Calu3 (cell line): Measurements from ENCODE around the gene METTL1. TPM values are rescaled to one million over a fixed set of nuclear protein-coding genes. Genes with fewer than 3 reads are reported as not detected.

ENCODE experiments used
- BruUV-seq: library from RNA; stranded (reverse); fragments of 400-500 nt; replicated peaks from 2 replicates; lab custom pipeline; 2021; lab: Mats Ljungman, UMichigan
- CTCF ChIA-PET: fragments of 300-600 bp; sonication (Branson Sonifier 250); formaldehyde crosslinking; loops from one replicate; lab custom pipeline; 2022; ENCODE audit warnings: antibody characterized with exemption; lab: Charles Lee
- DNase-seq: peaks from one replicate; pipeline ENCODE4 v3.0.0; 2022
- H3K27ac Mint-ChIP-seq: one replicate; pipeline ENCODE4 v1.8.0; 2022; ENCODE audit warnings: mixed read lengths; ENCODE audit not compliant: unreplicated experiment
- H3K27me3 Mint-ChIP-seq: one replicate; pipeline ENCODE4 v1.8.0; 2022; ENCODE audit warnings: mixed read lengths; ENCODE audit not compliant: unreplicated experiment
- H3K36me3 Mint-ChIP-seq: one replicate; pipeline ENCODE4 v1.8.0; 2022; ENCODE audit warnings: mild to moderate bottlenecking, moderate library complexity, mixed read lengths; ENCODE audit not compliant: insufficient read depth, unreplicated experiment
- H3K4me1 Mint-ChIP-seq: one replicate; pipeline ENCODE4 v1.8.0; 2022; ENCODE audit warnings: mild to moderate bottlenecking, low read depth, mixed read lengths; ENCODE audit not compliant: unreplicated experiment
- H3K4me3 Mint-ChIP-seq: one replicate; pipeline ENCODE4 v1.8.0; 2022; ENCODE audit warnings: mild to moderate bottlenecking, low read depth, moderate library complexity, mixed read lengths; ENCODE audit not compliant: unreplicated experiment
- H3K9me3 Mint-ChIP-seq: one replicate; pipeline ENCODE4 v1.8.0; 2022; ENCODE audit warnings: low read depth, mixed read lengths; ENCODE audit not compliant: unreplicated experiment
- intact Hi-C: fragments of 100-400 bp; cut with micrococcal nuclease; formaldehyde crosslinking; loops from one replicate; pipeline ENCODE4 v1.10.0; 2022; ENCODE audit not compliant: unreplicated experiment
- total RNA-seq: library from RNA; stranded (reverse); gene quantifications from 2 replicates; pipeline ENCODE4 v1.2.3, GENCODE V29; 2022
- TF ChIP-seq, protein P1 (sequence below): fragments of 200-600 bp; IDR thresholded peaks from one replicate; pipeline ENCODE4 v1.8.0; 2022; ENCODE audit warnings: antibody characterized with exemption; ENCODE audit not compliant: unreplicated experiment

Gene METTL1
- total RNA-seq, 1 experiment from 2014 or later, result 50.5 TPM

DNA sequence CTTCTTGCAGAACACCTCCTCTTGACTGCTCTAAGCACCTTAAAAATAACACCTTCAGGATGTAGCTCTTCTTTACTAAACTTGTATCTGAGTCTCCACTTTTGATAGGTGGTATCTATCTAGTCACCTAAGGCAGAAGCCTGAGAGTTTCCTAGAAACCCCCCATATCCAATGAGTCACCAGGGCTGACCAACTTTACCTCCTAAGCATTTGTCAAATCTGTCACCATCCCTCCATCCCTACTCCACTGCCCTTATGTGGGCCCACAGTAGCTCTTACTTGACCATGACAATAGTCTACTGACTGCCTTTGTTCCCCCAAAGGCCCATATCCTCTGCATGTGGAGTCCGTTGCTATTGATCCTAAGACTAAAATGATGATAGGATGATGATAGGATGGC is 30.7 kb upstream of the METTL1 start:
- H3K27ac Mint-ChIP-seq, result no peak overlapping the region
- BruUV-seq, result no TSS peak
- no peak overlapping the region for H3K4me3 Mint-ChIP-seq
- DNase-seq, result no peak
- no peaks in the 10 kb centered on the region for H3K9me3 Mint-ChIP-seq
- intact Hi-C loops, result loop anchor here (1.0 kb wide), 1 partner anchor 103 kb away; no protein-coding TSS in a partner anchor
- H3K4me1 Mint-ChIP-seq, result no peaks in the 10 kb centered on the region
- peaks cover 10% of the 10 kb centered on the region for H3K36me3 Mint-ChIP-seq
- TF ChIP-seq, protein P1, sequence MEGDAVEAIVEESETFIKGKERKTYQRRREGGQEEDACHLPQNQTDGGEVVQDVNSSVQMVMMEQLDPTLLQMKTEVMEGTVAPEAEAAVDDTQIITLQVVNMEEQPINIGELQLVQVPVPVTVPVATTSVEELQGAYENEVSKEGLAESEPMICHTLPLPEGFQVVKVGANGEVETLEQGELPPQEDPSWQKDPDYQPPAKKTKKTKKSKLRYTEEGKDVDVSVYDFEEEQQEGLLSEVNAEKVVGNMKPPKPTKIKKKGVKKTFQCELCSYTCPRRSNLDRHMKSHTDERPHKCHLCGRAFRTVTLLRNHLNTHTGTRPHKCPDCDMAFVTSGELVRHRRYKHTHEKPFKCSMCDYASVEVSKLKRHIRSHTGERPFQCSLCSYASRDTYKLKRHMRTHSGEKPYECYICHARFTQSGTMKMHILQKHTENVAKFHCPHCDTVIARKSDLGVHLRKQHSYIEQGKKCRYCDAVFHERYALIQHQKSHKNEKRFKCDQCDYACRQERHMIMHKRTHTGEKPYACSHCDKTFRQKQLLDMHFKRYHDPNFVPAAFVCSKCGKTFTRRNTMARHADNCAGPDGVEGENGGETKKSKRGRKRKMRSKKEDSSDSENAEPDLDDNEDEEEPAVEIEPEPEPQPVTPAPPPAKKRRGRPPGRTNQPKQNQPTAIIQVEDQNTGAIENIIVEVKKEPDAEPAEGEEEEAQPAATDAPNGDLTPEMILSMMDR, result no peak
- CTCF ChIA-PET, result interaction anchor here (0.5 to 0.8 kb wide), 4 partner anchors 15 to 213 kb away, joined by 3 to 6 read pairs (median 4); no protein-coding TSS in a partner anchor
- no peaks in the 10 kb centered on the region for H3K27me3 Mint-ChIP-seq

DNA sequence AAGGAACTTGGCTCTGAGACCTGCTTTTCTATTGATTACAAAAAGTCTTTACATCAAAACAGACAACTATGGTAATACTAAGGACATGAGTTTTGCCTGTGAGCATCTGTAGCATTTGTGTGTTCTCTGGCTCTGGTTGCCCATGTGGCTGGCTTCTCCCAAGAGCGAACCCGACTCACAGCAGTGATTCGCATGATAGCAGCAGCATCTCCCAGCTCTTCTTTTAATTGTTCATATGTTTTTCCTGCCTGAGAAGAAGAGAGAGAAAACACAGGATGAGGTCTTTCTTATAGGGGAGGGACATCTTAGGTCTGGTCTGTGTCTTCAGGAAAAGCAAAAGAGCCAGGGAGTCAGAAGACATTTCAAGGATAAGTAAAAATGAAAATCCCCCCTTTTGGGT is 29.1 kb upstream of the METTL1 start:
- BruUV-seq, result no TSS peak
- H3K4me3 Mint-ChIP-seq, result no peak overlapping the region
- H3K36me3 Mint-ChIP-seq, result peaks cover 12% of the 10 kb centered on the region
- H3K4me1 Mint-ChIP-seq, result no peaks in the 10 kb centered on the region
- intact Hi-C loops, result no loop called here
- no peak overlapping the region for H3K27ac Mint-ChIP-seq
- H3K27me3 Mint-ChIP-seq, result no peaks in the 10 kb centered on the region
- CTCF ChIA-PET, result no interaction called here
- H3K9me3 Mint-ChIP-seq, result no peaks in the 10 kb centered on the region
- TF ChIP-seq, protein P1, result no peak
- no peak for DNase-seq

DNA sequence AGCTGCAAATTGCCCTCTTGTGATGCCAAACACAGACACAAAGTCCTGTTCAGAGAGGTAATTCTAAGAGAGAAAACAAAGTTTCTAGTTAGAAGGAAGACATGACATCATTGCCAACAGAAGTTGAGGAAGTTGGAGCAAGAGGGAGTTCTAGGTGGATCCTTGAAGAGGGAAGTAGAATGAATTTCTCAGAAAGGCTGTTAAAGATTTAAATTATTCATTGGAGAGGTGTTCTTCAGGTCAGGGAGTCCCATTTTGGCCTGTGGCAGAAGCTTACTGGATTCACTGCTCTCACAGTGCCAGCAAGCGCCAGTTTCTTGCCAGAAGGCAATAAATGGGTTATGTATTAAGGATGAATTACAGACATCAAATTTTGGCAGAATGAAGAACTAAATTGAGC is 26.0 kb upstream of the METTL1 start:
- TF ChIP-seq, protein P1, result no peak
- Mint-ChIP-seq H3K9me3 (no peaks in the 10 kb centered on the region), H3K27me3 (no peaks in the 10 kb centered on the region), H3K27ac (no peak overlapping the region), H3K4me3 (no peak overlapping the region), H3K4me1 (no peaks in the 10 kb centered on the region), H3K36me3 (peaks cover 25% of the 10 kb centered on the region)
- no peak for DNase-seq
- CTCF ChIA-PET, result no interaction called here
- intact Hi-C loops, result no loop called here
- BruUV-seq, result no TSS peak

DNA sequence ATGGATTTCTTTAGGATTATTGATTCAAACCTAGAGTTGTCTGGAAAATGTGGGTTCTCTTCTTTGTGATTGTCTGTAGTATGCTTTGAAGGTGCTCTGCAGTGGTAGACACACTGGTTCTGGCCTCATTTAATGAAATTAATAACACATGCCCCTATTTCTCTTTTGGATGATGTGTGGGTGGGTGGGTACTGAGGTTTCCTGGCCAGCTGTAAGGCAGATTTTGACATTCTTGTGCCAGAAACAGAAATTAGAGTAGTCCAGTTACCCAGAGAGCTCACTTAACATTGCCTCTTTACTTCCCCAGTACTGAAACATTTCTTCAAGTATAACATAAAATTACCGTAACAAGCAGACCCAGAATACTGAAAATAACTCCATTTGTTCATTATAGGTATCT is 25.1 kb upstream of the METTL1 start:
- TF ChIP-seq, protein P1, result no peak
- Mint-ChIP-seq H3K36me3 (peaks cover 34% of the 10 kb centered on the region), H3K4me1 (no peaks in the 10 kb centered on the region), H3K27me3 (no peaks in the 10 kb centered on the region), H3K9me3 (no peaks in the 10 kb centered on the region), H3K27ac (no peak overlapping the region), H3K4me3 (no peak overlapping the region)
- CTCF ChIA-PET, result no interaction called here
- intact Hi-C loops, result no loop called here
- BruUV-seq, result no TSS peak
- DNase-seq, result no peak
